SHP77 (cell line): ENCODE data around the gene MRPL20.
"Not testable (repeated sequence)": the region's sequence is repeated elsewhere in the genome, so short reads cannot be mapped to it uniquely, and the experiment has no call there.

Experiments used
- DNase-seq, 2 experiments: peaks; one replicate each; lab custom pipeline; 2025; lab: John Stamatoyannopoulos, UW

MRPL20 gene

GRCh38 chr1:1406821-1407635 is at the start of gene MRPL20:
Gene MRPL20 (minus strand): TSS chr1:1407293. CDS start chr1:1407217, 76 bp downstream.
- DNase-seq: peak; percentile 85 to 91

- not testable (repeated sequence) for DNase-seq
Measured at GRCh38 chr1:1456683-1457255, 49.7 kb upstream of the MRPL20 start.

- not testable (repeated sequence) for DNase-seq
Measured at GRCh38 chr1:1455934-1456333, 48.8 kb upstream of the MRPL20 start.

- DNase-seq: no peak
Measured at GRCh38 chr1:1455366-1455884, 48.3 kb upstream of the MRPL20 start.

GRCh38 chr1:1454286-1455056 is 47.4 kb upstream of the MRPL20 start:
- DNase-seq: not testable (repeated sequence)

- no peak for DNase-seq
Measured at GRCh38 chr1:1452882-1453281, 45.8 kb upstream of the MRPL20 start.

- DNase-seq: not testable (repeated sequence)
Measured at GRCh38 chr1:1452365-1452739, 45.3 kb upstream of the MRPL20 start.

- DNase-seq: no peak
Measured at GRCh38 chr1:1451696-1452364, 44.7 kb upstream of the MRPL20 start.

- DNase-seq: not testable (repeated sequence)
Measured at GRCh38 chr1:1450616-1451015, 43.5 kb upstream of the MRPL20 start.

GRCh38 chr1:1449099-1449739 is 42.1 kb upstream of the MRPL20 start, which contains the start of gene ATAD3C:
Gene ATAD3C (plus strand): TSS chr1:1449689. CDS start chr1:1450684, 995 bp downstream.
- DNase-seq: no peak

GRCh38 chr1:1446631-1447030 is 39.5 kb upstream of the MRPL20 start:
- not testable (repeated sequence) for DNase-seq

- no peak for DNase-seq
Measured at GRCh38 chr1:1442069-1442770, 35.1 kb upstream of the MRPL20 start.

GRCh38 chr1:1441002-1441888 is 34.2 kb upstream of the MRPL20 start:
- peak; percentile 26 to 30 for DNase-seq

- no peak for DNase-seq
Measured at GRCh38 chr1:1440262-1441001, 33.3 kb upstream of the MRPL20 start.

GRCh38 chr1:1439546-1440261 is 32.6 kb upstream of the MRPL20 start:
- DNase-seq: no peak

GRCh38 chr1:1438531-1439381 is 31.7 kb upstream of the MRPL20 start:
- no peak for DNase-seq

- DNase-seq: no peak
Measured at GRCh38 chr1:1437904-1438376, 30.8 kb upstream of the MRPL20 start.
